Adipose tissue (tissue), 3 donors: ENCODE results near the gene RPL10. TPM values are rescaled to one million over a fixed set of nuclear protein-coding genes. Genes with fewer than 3 reads are reported as not detected.

Experiments used
- H3K27ac ChIP-seq: one replicate; pipeline ENCODE4 v1.5.1; 2013; ENCODE audit warnings: low read depth, low read length
- WGBS, 3 donors: extraction: QIAGEN DNeasy Blood & Tissue Kit; methylation state at CpG; one replicate each; pipeline ENCODE4 v1.1.7; 2013; 5-methylcytosine and 5-hydroxymethylcytosine counted together
- polyA plus RNA-seq, 3 donors: library from polyadenylated mRNA; stranded (reverse); fragments of 200-250 nt; gene quantifications; one replicate each; pipeline ENCODE4 v1.2.3, GENCODE V29; 2013
- donor health status: healthy with polysubstance abuse.
- donor health status: Bipolar disorder and iron deficiency.
- donor health status: healthy.

Gene RPL10
- polyA plus RNA-seq, 3 donors = 6,483 to 8,176 (median 7,781) TPM

DNA sequence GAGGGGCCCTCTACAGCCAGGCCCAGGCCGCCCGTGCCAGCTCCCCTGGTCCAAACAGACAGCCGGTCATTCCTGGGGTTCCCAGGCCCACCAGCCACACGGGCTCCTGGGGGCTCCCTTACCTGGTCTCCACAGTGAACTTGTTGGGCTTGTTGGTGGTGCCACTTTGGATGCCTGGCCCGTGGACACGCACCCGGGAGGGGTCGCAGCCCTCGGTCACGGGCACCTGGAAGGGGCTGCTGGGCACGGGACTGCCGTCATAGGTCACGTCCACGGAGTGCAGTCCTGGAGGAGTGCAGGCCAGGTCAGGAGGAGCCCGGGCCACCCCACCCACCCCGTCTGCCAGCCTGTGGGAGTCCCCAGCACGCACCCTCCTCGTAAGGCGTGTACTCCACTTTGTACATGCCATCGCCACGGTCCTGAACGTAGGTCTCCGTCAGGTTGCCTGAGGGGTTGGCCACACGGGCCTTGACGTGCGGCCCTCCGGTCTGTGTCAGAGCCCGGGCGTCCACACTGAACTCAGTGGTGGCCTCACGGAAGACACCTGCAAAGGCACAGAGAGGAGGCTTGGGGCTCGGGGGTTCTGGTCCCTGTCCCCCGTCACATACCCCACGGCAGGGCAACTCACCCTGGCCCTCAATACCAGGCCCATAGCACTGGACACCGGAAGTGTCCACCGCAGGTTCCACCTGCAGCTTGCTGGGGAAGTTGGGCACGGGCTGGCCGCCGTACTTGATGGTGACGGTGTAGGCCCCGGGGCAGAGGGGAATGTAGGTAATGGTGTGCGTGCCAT lies 38.6 kb upstream of the RPL10 start:
- no peak overlapping the region for H3K27ac ChIP-seq
- WGBS, 3 donors = 90 to 94% (median 92%) methylated on average over 38 to 41 of the region's 41 CpGs

DNA sequence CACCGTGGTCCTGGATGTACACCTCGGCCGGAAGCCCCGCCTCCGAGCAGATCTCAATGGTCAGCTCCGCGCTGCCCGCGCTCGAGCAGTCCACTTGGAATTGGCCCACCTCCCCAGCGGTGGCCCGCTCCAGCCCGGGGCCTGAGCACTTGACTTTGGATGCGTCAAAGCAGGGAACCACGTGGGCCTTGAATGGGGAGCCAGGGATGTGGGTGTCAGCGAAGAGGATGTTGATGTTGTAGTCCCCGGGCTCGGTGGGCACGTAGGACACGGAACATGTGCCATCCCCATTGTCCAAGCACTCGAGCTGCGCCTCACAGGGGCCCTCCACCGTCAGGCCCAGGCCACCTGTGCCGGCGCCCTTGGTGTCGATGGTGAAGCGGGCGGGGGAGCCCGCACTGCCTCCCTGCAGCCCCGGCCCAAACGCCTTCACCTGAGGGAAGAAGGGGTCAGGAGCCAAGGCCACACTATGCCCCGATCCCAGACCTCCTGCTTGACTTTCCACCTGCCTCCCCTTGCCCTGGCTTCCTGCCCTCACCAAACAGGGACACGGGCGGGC lies 37.9 kb upstream of the RPL10 start:
- no peak overlapping the region for H3K27ac ChIP-seq
- 86 to 92% (median 92%) methylated on average over 11 to 34 of the region's 34 CpGs for WGBS, 3 donors

DNA sequence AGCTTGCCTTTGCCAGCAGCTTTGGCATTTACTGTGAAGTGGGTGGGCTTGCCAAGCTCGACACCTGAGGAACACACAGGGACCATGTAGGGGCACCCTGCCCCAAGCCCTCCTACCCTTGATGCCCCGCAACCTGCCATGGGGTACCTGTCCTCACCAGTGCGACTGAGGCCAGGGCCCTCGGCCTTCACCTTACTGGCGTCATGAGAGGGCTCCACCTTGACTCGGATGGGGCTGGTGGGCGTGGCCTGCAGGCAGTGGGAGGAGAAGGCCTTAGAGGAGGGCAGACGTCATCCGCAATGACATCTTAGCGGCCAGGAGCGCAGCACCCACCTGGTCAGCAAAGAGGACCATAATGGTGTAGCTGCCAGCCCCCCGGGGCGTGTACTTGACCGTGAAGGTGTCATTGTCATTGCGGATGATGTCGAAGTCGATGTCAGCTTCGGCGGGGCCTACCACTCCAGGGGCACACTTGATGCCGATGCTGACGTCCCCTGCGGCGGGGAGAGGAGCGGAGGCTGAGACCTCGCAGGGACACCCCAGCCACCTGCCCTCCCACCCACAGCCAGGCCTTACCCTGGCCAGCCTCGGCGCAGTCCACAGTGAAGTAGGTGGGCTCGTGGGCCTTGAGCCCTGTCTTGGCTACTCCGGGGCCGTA lies 36.0 kb upstream of the RPL10 start:
- H3K27ac ChIP-seq = no peak overlapping the region

DNA sequence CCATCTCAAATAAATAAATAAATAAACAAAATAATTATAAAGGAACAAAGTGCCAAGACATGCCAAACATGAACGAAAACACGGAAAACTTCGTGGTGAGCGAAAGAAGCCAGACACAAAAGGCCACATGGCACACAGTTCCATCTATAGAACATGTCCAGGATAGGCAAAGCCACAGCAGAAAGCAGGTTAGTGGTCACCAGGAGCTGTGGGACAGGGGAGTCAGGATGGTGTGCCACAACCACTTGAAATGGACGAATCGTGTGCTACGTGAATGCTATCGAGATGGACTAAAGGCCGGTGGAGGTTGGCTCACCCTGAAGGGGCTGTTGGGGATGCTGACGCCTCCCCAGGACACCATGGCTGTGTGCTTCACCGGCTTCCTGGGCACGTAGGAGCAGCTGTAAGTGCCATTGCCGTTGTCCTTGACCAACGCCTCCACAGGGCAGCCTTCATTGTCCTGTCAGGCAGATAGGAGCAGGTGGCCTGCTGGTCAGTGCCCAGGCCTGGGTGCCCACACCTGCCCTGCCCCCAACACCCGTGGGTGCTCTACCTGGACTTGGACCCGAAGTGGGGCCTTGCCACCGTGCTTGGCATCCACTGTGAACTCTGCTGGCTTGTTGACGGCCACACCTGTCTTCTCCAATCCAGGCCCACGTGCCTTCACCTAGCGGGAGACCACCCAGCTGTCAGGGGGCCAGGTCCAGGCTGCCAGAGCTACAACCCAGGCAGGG lies 34.3 kb upstream of the RPL10 start:
- WGBS, 3 donors = 88 to 90% (median 89%) methylated on average over 19 to 20 of the region's 20 CpGs
- no peak overlapping the region for H3K27ac ChIP-seq

More for the DNA sequence above, 36.0 kb upstream of the RPL10 start:
- 90 to 94% (median 91%) methylated on average over 24 to 30 of the region's 30 CpGs for WGBS, 3 donors

DNA sequence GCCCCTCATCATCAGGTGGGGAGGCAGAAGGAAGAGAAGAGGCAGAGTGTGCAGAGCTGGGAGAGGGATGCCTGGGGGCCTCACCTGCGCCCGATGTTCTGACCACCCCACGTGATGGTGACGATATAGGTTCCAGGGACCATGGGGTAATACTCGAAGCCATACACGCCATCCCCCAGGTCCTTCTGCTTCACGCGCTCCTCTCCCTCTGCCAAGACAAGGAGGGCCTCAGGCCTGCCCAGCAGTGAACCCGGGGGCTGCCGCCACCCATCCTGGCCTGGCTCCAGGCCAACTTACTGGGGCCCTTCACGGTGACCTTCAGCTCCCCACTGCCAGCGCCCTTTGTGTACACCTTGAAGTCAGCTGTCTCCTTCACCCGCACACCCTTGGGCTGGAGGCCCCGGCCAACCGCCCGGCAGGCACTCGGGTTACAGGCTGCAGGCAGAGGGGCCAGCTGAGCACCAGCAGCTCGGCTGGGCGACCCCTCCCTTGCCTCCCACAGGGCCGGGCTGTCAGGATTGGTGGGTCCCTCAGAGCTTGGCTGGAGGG lies 33.1 kb upstream of the RPL10 start:
- WGBS, 3 donors = 52 to 86% (median 80%) methylated on average over 9 to 20 of the region's 20 CpGs
- no peak overlapping the region for H3K27ac ChIP-seq

DNA sequence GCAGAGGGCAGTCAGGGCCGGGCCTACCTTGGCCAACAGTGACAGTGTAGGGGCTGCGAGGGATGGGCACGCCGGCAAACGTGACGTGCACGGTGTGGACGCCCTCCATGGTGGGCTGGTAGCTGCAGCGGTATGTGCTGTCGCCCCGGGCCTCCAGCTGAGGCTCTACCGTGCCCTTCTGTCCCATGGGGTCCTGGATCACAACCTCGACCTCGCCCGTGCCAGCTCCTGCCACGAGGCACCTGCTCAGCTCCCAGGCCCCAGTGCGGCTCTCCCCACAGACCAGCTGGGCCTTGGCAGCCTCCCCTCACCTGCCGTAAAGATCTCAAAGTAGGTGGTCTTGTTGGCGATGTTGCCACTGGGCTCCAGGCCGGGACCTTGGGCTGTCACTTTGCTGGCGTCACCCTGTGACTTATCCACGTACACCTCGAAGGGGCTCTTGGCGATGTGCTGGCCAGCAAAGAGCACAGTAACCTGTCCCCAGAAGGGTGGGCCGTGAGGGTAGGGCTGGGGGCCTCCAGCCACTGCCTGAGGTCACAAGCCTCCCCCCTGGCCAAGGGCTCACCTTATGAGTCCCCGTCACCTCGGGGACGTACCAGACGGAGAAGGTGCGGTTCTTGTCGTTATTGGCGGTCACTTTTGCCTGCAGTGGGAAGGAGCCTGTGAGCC lies 32.0 kb upstream of the RPL10 start:
- H3K27ac ChIP-seq = no peak overlapping the region
- 92 to 94% (median 93%) methylated on average over 22 to 32 of the region's 32 CpGs for WGBS, 3 donors

DNA sequence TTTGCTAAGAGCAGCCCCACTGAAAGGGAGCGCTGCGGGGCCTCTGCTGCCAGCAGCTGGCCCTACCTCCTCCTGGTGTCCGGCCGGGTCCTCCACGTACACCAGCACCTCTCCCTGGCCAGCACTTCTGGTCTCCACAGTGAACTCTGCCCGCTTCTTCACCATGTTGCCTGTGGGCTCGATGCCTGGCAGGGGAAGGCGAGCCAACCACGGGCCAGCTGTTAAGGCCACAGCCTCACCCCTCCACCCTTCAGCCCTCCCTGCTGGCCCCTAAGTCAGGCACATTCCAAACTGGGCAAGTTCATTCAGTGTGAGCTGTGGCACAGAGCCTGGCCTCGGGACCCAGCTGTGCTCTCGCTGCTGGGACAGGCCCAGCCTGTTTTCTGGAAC lies 31.5 kb upstream of the RPL10 start:
- no peak overlapping the region for H3K27ac ChIP-seq
- 77 to 95% (median 88%) methylated on average over 7 to 11 of the region's 11 CpGs for WGBS, 3 donors

DNA sequence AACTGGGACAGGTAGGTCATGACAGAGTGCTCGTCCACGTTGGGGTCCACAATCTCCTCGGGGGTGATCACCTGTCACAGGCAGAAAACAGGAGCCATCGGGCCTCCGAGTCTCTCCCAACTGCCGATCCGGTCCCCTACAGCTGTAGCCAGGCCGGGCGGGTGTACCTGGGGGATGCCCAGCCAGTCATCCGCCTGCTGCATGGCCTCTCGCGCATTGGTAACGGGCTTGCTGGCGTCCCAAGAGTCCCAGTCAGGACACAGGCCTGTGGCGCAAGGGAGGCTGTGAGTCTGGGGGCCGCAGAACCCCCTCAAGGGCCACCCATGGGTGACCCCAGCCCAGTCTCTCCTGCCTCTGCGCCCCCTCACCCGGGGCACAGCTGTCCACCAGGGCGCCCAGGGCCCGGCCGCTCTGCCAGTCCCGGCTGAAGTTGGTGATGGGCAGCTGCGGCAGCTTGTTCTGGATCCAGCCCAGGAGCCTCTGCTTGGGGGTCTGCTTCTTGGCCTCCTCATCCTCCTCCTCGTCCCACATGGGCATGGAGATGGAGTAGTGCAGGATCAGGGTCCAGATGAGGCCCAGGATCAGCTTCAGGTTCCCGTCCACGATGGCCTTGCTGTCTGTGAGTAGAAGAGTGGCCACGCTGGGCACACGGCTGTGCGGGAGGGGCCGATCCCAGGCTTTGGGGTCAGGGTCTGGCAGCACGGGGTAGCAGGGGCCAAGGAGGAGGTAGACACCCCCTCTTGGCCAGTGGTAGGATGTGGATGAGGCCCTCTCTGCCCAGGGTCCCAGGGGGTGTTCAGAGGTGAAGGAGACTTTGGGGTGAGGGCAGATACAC lies 30.5 kb upstream of the RPL10 start:
- H3K27ac ChIP-seq = no peak overlapping the region
- WGBS, 3 donors = 82 to 92% (median 84%) methylated on average over 19 to 31 of the region's 31 CpGs

DNA sequence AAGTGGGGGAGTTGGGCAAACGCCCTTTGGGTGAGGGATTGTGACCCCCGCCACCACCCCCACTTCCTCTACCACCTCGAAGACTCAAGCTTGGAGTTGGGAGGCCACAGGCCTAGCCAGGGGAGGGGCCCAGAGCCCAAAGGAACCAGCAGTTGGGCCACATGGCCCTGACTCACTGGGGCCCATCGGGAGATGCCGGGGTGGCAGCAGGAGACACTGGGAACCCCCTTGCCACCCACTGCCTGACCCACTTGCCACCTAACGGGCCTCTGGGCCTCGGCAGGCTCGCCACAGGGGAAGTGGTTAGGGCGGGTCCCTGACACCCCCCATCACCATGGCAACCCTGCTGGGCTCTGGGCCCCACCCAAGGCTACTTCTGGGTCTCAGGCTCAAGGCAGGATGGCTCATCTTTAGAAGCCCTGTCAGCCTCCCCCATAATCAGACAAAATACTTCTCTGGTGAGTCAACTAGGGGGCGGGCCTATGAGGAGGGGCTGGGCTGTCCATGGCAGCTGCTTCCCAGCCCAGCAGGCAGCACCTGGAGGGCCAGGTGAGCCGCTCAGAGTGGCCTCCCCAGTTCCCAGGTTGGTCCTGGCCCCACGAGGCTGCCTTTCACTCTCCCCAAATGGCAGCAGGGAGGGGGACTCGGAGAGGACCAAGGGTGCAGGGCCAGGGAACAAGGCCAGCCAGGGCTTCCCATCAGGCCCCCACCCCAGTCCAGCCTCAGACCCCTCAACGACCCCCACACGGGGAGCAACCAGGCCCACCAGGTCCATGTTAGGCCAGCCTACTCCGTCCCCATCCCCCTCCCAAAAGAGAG lies 29.3 kb upstream of the RPL10 start:
- peak overlapping the region; percentile 83 for H3K27ac ChIP-seq
- WGBS, 3 donors = 3 to 47% (median 35%) methylated on average over 5 to 15 of the region's 16 CpGs

DNA sequence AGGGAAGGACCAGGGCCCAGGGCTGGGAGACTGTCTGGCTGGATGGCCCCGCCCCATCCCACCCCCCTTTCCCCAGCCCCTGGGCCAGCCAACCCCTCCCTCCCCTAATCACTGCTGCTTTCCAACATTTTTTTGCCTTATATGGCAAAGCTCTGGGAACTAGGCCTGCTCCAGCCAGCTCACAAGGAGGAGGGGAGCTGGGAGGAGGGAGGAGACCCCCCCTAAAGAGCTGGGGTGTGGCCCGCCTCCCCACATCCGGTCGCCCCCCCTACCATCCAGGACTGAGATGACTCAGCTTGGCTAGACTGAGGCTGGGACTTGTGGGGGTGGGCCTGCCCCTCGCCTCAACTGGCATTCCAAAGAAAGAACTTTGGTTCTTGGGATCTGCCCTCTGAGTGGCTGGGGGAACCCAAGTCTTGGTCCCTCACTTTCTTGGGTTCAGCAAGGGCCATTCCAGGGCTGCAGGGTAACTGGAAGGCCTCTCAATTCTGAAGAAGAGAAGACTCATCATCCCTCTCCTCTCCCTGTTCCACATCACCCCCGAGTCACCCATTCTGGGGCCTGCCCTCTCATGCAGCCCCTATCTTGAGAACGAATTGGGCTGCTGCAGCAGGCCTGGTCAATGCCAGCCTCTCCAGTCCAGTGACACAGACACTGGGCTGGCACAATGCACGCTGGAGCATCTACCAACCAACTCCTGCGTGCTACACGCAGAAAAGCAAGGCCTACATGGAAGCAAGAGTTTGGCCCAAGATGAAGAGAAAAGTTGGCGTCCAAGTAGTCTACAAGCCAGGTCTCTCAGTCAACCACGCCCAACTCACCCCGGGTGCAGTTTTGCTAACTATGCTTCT lies 28.5 kb upstream of the RPL10 start:
- 3 to 53% (median 43%) methylated on average over 10 to 13 of the region's 13 CpGs for WGBS, 3 donors
- peak overlapping the region; percentile 83 for H3K27ac ChIP-seq

DNA sequence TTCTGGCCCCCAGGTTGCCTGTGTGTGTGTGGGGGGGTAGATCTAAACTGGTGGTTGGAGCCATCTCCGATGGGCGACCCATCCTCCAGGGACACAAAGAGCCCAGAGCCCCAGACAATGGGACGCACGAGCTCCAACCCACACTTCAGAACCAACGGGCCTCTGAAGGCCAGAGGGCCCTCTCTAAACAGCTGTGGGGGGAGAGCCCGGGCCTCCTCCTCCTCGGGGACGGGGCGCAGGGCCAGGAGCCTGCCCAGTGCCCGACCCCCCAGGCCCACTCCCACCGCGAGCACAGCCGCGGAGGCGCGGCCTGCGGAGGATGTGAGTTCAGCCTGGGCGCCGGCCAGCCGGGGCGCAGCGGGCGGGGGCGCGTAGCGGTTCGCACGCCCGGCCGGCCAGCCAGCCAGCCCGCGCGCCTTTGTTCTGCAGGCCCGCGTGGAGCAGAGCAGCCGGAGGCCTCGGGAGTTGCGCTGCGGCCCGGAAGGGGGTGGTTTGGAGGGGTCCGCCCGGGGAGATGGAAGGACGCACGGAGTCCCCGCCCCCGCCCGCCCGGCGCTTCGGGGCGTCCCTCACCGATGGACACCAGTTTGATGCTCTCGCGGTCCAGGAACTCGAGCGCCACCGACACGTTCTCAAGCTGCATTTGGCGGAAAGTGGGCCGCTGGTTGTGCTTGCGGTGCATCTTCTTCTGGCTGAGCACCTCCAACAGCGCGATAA lies 27.7 kb upstream of the RPL10 start:
- 0 to 42% (median 37%) methylated on average over 2 to 63 of the region's 63 CpGs for WGBS, 3 donors
- H3K27ac ChIP-seq = peak overlapping the region; percentile 38

DNA sequence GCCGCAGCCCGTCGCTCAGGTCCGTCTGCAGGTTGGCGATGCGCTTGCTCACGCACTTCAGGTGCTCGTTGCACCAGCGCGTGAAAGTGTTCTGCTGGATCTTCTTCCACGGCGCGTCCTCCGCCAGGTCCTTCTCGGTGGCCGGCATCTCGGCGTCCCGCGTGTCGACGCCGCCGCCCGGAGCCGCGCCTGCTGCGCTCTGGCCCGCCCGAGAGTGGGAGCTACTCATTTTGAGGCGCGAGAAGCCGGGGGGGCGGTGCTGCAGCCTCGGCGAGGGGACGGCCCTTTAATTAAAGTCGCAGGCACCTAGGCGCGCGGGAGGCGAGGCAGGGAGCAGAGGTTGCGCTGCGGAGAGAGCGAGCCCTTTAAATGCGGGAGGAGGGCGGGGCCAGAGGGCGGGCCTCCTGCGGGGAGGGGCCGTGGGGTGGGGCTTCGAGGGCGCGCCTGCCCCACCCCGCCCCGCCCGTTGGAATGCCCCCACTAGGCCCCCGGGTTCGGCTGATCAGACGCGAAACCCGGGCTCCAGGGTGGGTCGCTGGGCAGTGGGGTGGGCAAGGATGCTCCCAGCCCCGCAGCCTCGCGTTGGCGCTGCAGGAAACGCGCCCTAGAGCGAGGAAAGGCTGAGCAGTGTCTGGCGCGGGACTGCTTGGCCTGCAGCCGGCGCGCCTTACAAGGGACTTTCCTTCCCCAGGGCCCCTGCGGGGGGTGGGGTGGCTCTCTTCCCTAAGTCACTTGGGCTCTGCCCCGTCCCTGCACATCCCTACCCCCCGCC lies 27.0 kb upstream of the RPL10 start:
- WGBS, 3 donors = 0 to 26% (median 1%) methylated on average over 30 to 77 of the region's 77 CpGs
- H3K27ac ChIP-seq = no peak overlapping the region

DNA sequence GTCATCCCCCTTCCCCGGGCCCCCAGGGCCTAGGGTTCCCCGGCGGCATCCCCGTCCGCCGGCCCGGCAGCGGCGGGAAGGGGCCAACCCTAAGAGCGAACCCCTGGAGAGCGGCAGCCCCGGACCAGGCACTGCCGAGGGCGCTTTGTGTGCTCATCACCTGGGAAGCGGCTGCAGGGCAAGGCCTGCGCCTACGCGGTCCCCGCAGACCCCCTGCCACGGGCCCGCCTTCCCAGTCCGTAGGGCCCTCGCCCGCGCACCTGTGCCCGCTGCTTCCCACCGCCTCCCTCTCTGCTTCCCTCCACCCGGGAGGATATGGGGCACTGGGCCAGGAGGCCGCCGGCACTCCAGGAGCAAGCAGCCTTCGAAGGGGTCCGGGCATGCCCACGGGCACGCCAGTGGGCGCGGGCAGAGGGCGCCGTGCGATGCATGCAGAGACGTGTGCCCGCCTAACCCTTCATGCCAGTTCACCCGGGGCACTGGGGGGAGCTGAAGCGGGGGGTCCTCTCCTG lies 26.3 kb upstream of the RPL10 start:
- H3K27ac ChIP-seq = no peak overlapping the region
- 5 to 40% (median 22%) methylated on average over 10 to 41 of the region's 43 CpGs for WGBS, 3 donors

DNA sequence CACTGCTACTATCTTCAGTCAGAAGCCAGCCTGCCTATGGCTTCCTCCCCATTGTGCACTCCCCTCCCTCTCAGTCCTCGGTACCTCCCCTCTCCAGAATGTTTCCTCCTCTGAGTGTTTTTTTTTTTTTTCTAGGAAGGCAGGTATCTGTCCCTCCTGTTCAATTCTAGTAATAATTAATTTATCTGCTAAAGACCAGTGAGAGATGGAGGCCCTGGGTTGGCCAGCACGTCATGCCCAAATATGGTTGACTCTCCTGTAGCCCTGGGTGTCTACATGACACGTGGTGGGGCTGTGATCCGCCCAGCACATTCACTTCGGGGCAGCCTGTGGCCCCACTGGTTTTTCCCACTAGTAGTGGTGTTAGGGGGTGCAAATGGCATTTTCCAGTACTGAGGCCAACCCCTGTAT lies 25.6 kb upstream of the RPL10 start:
- WGBS, 3 donors = 41 to 53% (median 46%) methylated on average over 3 to 5 of the region's 5 CpGs
- H3K27ac ChIP-seq = no peak overlapping the region
